PFSK-1 (cell line): Measurements from ENCODE around the gene TDRD3.

Experiments used
- FOXP2 ChIP-seq: optimal IDR thresholded peaks from 2 replicates; pipeline ENCODE3; 2011; ENCODE audit warnings: borderline replicate concordance, control low read depth, inconsistent platforms; ENCODE audit not compliant: insufficient read depth; ENCODE audit errors: extremely low read length, extremely low read depth
- POLR2AphosphoS5 ChIP-seq: IDR thresholded peaks from 2 replicates; pipeline ENCODE4 v1.6.1; 2012; ENCODE audit warnings: low read depth, mild to moderate bottlenecking, control low read depth, low read length, moderate library complexity
- REST ChIP-seq, 2 experiments: IDR thresholded peaks; 2 replicates each; pipeline versions ENCODE4 v1.6.1 to v1.8.0; 2011 to 2012; ENCODE audit warnings: low read depth in 2 of 2, low read length in 2 of 2, control low read depth in 1 of 2, inconsistent platforms in 1 of 2, mild to moderate bottlenecking in 1 of 2, moderate library complexity in 1 of 2; ENCODE audit not compliant: insufficient read depth in 1 of 2
- SIN3A ChIP-seq: IDR thresholded peaks from 2 replicates; pipeline ENCODE4 v1.6.1; 2012; ENCODE audit warnings: mild to moderate bottlenecking, low read length, moderate library complexity, borderline replicate concordance; ENCODE audit not compliant: insufficient read depth
- TAF1 ChIP-seq: IDR thresholded peaks from 2 replicates; pipeline ENCODE4 v1.6.1; 2012; ENCODE audit warnings: low read length, control low read depth, borderline replicate concordance; ENCODE audit not compliant: insufficient read depth

Gene TDRD3

GRCh38 chr13:60514891-60515290 is 117.9 kb downstream of the TDRD3 start:
- no peak for TF ChIP-seq POLR2AphosphoS5
- no peak for TF ChIP-seq REST (IDR thresholded peaks at IDR 0.05; ENCODE audit: insufficient read depth in 1 of 2, low read depth in 2 of 2, low read length in 2 of 2)
- no peak for TF ChIP-seq TAF1
- TF ChIP-seq FOXP2: no peak
- TF ChIP-seq SIN3A: no peak

- TF ChIP-seq POLR2AphosphoS5 (no peak), TAF1 (no peak), REST (IDR thresholded peaks at IDR 0.05; ENCODE audit: insufficient read depth in 1 of 2, low read depth in 2 of 2, low read length in 2 of 2) (no peak), SIN3A (no peak), FOXP2 (no peak)
Observed at GRCh38 chr13:60519496-60519895, 122.5 kb downstream of the TDRD3 start.

GRCh38 chr13:60520902-60521569 is 124.0 kb downstream of the TDRD3 start:
- no peak for TF ChIP-seq POLR2AphosphoS5
- no peak for TF ChIP-seq TAF1

GRCh38 chr13:60538566-60538965 is 141.5 kb downstream of the TDRD3 start:
- no peak for TF ChIP-seq POLR2AphosphoS5

GRCh38 chr13:60540276-60540675 is 143.3 kb downstream of the TDRD3 start:
- TF ChIP-seq FOXP2: no peak
- TF ChIP-seq SIN3A: no peak
- no peak for TF ChIP-seq TAF1
- no peak for TF ChIP-seq REST (IDR thresholded peaks at IDR 0.05; ENCODE audit: insufficient read depth in 1 of 2, low read depth in 2 of 2, low read length in 2 of 2)
- no peak for TF ChIP-seq POLR2AphosphoS5

GRCh38 chr13:60562096-60562780 is 165.2 kb downstream of the TDRD3 start:
- no peak for TF ChIP-seq POLR2AphosphoS5
- TF ChIP-seq REST (IDR thresholded peaks at IDR 0.05; ENCODE audit: insufficient read depth in 1 of 2, low read depth in 2 of 2, low read length in 2 of 2): no peak
- TF ChIP-seq FOXP2: no peak
- TF ChIP-seq SIN3A: no peak
- TF ChIP-seq TAF1: no peak
